22Rv1 (cell line): ENCODE results near the gene LTBP2.
A peak's percentile ranks its signal among the peaks of the same experiment; 100 is the strongest.

ENCODE experiments used
- H3K27ac ChIP-seq: fragments of 450-650 bp; 2 replicates; pipeline ENCODE4 v1.5.1; 2017
- ZFX ChIP-seq: fragments of 450-650 bp; IDR thresholded peaks from 2 replicates; pipeline ENCODE4 v1.6.1; 2017; ENCODE audit warnings: antibody characterized with exemption, borderline replicate concordance
- TF ChIP-seq, protein P1 (sequence below): fragments of 450-650 bp; IDR thresholded peaks from 2 replicates; pipeline ENCODE4 v1.5.1; 2017; ENCODE audit warnings: mild to moderate bottlenecking

Gene LTBP2

DNA sequence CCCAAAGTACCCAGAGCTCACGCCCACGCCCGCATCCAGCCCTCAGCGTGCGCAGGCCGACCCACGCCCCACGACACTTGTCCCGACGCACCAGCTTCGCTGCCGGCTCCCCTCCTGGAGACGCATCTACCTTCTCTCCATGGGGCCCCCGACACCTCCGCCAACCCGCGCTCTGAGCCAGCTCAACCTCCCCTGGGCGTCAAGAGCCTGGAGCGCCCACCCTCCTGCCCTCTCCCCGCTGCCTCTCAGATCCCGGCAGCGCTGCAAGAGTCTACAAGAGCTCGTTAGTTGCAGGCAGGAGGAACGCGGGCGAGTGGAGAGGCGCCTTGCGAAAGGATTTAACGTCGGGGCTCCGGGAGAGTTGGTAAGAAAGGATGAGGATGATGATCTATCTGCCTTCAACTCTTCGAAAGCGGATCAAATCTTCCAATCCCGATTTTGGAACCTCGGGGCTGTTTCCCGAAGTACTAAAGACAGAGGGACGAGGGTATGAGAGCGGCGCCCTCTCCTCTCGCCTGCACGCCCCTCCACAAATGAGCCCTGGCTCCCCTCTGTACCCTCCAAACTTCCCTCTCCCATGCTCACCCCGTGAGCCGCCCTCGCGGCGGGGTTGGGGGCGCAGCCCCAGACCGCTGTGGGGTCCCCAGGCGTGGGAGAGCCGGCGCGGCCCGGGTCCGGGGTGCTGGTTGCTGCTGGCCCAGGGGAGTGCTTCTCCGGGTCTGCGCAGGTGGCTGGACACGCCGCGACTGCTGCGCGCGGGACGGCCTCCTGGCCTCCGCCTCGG is 979 bp downstream of the LTBP2 start:
- no peak for TF ChIP-seq ZFX
- TF ChIP-seq, protein P1, sequence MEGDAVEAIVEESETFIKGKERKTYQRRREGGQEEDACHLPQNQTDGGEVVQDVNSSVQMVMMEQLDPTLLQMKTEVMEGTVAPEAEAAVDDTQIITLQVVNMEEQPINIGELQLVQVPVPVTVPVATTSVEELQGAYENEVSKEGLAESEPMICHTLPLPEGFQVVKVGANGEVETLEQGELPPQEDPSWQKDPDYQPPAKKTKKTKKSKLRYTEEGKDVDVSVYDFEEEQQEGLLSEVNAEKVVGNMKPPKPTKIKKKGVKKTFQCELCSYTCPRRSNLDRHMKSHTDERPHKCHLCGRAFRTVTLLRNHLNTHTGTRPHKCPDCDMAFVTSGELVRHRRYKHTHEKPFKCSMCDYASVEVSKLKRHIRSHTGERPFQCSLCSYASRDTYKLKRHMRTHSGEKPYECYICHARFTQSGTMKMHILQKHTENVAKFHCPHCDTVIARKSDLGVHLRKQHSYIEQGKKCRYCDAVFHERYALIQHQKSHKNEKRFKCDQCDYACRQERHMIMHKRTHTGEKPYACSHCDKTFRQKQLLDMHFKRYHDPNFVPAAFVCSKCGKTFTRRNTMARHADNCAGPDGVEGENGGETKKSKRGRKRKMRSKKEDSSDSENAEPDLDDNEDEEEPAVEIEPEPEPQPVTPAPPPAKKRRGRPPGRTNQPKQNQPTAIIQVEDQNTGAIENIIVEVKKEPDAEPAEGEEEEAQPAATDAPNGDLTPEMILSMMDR: no peak
- H3K27ac ChIP-seq: no peak overlapping the region

DNA sequence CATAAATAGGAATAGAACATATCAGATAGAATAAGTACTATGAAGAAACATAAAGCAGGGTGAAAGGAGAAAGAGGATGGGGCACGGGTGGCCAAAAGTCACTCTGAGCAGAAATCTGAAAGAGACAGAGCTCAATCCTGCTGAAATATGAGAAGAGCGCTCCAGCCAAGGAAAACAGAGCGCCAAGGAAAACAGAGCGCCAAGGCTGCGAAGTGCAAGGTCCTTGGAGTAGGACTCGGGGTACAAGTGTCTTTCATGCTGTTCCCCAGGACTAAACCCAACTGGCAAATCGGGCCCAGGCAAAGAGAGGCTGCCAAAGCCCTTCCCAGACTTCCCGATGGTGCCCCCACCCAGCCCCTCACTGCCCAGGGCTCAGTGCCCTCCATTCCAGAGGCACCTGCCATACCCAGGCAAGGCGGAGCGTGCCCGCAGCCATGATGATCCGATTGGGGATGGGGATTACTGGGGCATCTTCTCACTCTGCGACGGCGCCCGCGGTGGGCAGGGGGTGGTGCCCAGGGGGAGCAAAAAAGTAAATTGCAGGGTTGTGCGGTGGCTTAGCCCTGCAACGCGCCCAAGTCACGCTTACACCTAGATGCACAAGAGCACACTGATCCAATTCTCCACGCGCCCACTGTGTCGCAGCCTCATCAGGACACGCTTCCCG is 1.7 kb downstream of the LTBP2 start:
- no peak overlapping the region for H3K27ac ChIP-seq
- TF ChIP-seq, protein P1: no peak
- no peak for TF ChIP-seq ZFX

DNA sequence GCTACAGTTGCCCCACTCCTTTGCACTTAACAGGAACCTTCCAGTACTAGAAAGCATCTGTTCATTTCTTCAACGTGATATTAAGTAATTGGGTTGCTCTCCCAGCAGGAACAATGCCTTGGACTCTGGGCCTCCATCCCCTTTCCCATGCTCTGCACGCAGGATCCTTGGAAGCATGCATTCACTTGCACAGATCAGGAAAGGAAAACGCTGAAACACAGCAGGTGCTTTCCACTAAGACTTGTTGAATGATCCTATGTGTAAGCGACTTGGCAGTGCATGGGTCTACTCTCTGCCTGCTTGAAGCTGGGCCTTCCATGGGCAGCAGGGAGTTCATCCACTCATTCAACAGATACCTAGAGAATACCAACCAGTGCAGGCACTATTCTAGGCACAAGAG is 2.3 kb downstream of the LTBP2 start:
- no peak overlapping the region for H3K27ac ChIP-seq
- no peak for TF ChIP-seq ZFX
- TF ChIP-seq, protein P1: no peak

DNA sequence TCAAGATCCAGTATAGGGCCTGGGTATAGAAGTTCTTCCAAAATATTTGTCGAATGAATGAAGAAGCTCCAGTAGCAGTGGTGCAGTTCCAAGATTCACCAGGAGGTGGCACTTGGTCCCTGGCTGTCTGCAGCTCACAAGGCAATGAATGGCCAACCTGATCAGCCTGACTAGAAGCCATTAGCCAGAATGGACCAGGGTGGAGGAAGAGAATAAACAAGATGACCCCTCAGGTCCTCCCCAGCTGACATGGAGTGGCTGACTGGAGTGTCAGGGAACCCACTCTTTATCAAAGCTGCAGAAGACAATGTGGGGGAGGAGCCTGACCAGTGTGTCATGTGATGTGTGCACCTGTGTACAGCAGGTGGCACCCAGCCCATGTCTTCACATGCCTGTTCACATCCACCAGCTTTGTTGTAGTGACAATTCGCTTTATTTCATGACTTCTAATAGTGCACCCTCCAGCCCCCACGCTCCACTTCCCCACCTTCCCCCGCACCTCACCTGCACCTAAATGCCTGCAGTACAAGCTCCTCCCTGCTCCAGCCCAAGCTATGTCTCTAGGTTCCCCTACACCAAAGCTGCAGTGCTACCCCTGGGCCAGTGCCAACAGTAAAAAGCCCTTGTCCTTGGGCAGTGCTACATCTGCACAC is 3.0 kb downstream of the LTBP2 start:
- no peak for TF ChIP-seq ZFX
- TF ChIP-seq, protein P1: peak; percentile 97
- H3K27ac ChIP-seq: no peak overlapping the region

DNA sequence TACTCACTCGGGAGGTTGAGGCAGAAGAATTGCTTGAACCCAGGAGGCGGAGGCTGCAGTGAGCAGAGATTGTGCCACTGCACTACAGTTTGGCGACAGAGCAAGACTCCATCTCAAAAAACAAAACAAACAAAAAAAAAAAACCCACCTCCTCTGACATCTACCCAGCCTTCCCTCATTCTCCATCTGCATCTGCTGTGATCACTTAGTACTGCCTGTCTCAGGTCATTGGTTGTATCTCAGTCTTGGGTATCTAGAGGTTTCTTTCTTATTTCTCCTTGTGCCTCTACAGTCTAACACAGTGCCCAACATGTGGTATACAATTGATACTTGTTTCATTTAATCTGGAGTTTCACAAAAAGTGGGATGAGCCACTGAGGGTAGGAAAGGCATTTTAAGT is 5.3 kb downstream of the LTBP2 start:
- H3K27ac ChIP-seq: no peak overlapping the region

DNA sequence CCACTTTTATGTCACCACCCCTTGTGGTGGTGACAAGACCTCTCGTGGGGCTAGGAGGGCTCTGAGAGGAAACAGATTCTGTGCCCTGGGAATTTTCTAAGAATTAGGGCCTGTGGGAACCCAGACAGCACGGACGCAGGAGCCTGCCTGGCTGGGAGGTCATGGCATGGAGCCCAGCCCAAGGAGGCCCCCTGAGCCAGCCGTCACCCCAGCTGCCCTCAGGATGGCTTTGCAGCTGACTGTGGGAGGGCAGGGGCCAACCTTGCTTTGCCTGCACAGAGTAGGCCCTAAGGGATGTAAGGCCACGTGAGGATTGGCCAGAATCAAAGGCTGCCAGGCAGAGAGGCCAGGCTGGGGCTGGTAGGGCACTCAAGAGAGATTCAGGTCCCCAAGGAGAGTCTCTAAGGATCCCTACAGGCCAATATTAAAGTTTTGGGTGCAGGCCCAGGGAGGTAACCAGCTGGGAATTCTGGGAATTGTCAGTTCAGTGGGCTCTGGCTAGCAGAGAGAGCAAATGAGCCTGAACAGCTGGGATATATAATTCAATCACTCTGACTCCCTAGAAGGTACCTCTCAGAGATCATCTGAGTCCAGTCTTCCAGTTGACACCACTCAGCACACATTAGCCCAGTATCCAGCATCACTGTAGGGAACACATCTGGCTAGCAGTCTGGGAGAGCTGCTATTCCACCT is 6.4 kb downstream of the LTBP2 start:
- no peak overlapping the region for H3K27ac ChIP-seq
- TF ChIP-seq ZFX: no peak
- TF ChIP-seq, protein P1: no peak

More for the DNA sequence above, 5.3 kb downstream of the LTBP2 start:
- TF ChIP-seq, protein P1: no peak
- TF ChIP-seq ZFX: no peak
